B cell (primary cell): ENCODE measurements around the gene HS1BP3.

Experiments
- CTCF ChIP-seq: fragments of 200-600 bp; IDR thresholded peaks from one replicate; pipeline ENCODE4 v1.8.0; 2022; ENCODE audit warnings: antibody characterized with exemption, mild to moderate bottlenecking
- EZH2 ChIP-seq: IDR thresholded peaks from 2 replicates; pipeline ENCODE4 v1.6.1; 2012; ENCODE audit warnings: borderline replicate concordance, low read depth, mild to moderate bottlenecking, moderate library complexity, low read length; ENCODE audit not compliant: insufficient read depth, poor library complexity, severe bottlenecking

DNA sequence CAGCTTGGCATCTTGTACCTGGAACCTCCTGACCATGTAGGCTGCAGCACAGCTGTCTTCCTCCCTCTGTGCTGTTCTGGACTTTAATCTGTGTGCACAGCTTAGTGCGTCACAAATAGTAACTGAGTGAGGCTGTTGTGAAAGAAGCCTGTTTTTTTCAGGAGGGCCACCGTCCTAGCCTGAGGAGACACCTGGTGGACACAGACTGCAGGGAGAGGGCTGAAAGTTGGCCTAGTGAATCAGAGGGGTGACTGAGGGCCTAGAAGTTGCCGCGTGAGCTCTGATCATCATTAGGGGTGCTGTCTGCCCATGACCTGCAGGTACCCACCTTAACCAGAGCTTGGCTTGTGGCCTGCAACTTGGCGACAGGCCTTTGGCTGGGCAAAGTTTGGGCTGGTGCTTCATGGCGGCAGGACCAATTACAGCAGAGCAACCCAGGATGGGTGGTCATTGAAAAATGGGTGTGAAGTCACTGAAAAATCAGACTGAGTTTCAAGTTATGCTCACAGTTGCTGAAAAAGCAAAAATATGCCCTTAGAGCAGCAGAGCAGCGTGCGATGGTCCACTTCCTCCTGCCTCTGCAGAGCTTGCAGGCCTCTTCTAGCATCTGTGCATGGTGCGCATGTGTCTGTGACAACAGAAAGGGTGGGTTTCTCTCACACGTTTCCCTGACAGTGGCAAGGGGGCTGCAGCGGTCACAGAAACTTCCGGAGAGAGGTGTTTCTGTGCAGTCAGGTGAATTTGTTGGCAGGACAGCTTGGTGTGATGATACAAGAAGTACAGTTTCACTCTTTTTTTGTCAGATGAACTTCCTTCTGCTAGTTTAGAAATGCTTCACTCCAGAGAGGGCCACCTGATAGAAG, 25.7 kb upstream of the HS1BP3 start:
- TF ChIP-seq CTCF: no peak
- TF ChIP-seq EZH2: no peak
